Body of pancreas (tissue), 4 donors: Measurements from ENCODE around the gene HES2. TPM values are rescaled to one million over a fixed set of nuclear protein-coding genes. Genes with fewer than 3 reads are reported as not detected.

ENCODE experiments used
- ATAC-seq: fragments of 150-250 bp; one replicate; pipeline ENCODE4 v1.9.1; 2016
- DNase-seq, 4 donors: peaks; one replicate each; pipeline ENCODE4 v3.0.0-alpha.2; 2019
- H3K27ac ChIP-seq, 4 donors: fragments of 200-600 bp; sonication (generic); 1 replicate in 3 of 4; 2 replicates in 1 of 4; pipeline versions ENCODE4 v1.5.1 to v1.6.1; 2016 to 2019; ENCODE audit warnings: mild to moderate bottlenecking in 1 of 4, mixed read lengths in 1 of 4, moderate library complexity in 1 of 4
- H3K27me3 ChIP-seq, 2 donors: fragments of 200-600 bp; sonication (generic); one replicate each; pipeline ENCODE4 v1.6.0; 2016; ENCODE audit warnings: mild to moderate bottlenecking in 1 of 2
- H3K36me3 ChIP-seq, 2 donors: fragments of 200-600 bp; sonication (generic); replicated peaks in 1 of 2; 2 replicates each; pipeline ENCODE4 v1.5.1; 2016; ENCODE audit warnings: low read depth in 2 of 2; ENCODE audit not compliant: insufficient read depth in 1 of 2
- H3K4me1 ChIP-seq: fragments of 200-600 bp; sonication (generic); one replicate; pipeline ENCODE4 v1.6.0; 2016
- H3K4me3 ChIP-seq, 2 donors: fragments of 200-600 bp; sonication (generic); 1 replicate in 1 of 2; 2 replicates in 1 of 2; pipeline ENCODE4 v1.5.1; 2016 to 2019
- H3K9me3 ChIP-seq, 3 donors: fragments of 200-600 bp; sonication (generic); 1 replicate in 2 of 3; 2 replicates in 1 of 3; pipeline ENCODE4 v1.5.1; 2016
- POLR2A ChIP-seq, 3 donors: fragments of 450-650 bp; IDR thresholded peaks; one replicate each; pipeline ENCODE4 v1.6.1; 2016; ENCODE audit warnings: antibody characterized with exemption in 3 of 3, mild to moderate bottlenecking in 2 of 3
- WGBS, 2 donors: methylation state at CpG; one replicate each; pipeline ENCODE4 v1.1.5; 2017; 5-methylcytosine and 5-hydroxymethylcytosine counted together
- intact Hi-C: fragments of 100-400 bp; cut with DNase I; formaldehyde crosslinking; loops from one replicate; pipeline ENCODE4 v1.15.1; 2023
- total RNA-seq, 2 donors: library from RNA; depleted of rRNA; stranded (reverse); fragments of >200 nt; gene quantifications; one replicate each; pipeline ENCODE4 v1.1.0, GENCODE V29; 2016
- TF ChIP-seq, protein P1 (sequence below), 7 experiments: fragments of 450-650 bp in 4 of 7; fragments of 200-600 bp in 3 of 7; sonication (generic) in 3 of 7; IDR thresholded peaks; one replicate each; pipeline ENCODE4 v1.5.1; 2016 to 2019; ENCODE audit warnings: antibody characterized with exemption in 7 of 7

Gene HES2
- total RNA-seq, 2 donors from 2014 or later: 0.26 TPM; not detected in 1

DNA sequence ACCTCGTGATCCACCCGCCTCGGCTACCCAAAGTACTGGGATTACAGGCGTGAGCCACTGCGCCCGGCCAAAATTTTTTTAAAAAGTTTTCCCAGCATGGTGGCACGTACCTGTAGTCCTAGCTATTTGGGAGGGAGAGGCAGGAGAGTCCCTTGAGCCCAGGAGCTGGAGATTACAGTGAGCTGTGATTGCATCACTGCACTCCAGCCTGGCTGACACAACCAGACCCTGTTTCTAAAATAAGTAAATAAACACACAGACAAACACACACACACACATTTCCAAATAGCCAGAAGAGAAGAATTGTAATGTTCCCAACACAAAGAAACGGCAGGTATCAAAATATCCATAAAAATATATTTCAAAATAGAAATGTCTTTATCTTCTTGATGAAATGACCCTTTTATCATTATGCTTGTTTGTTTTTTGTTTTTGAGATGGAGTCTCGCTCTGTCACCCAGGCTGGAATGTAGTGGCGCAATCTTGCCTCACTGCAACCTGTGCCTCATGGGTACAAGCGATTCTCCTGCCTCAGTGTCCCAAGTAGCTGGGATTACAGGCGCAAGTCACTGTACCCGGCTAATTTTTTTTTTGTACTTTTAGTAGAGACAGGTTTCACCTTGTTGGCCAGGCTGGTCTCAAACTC lies 9.3 kb downstream of the HES2 start:
- H3K27ac ChIP-seq: no peak overlapping the region
- H3K4me1 ChIP-seq: peaks cover 14% of the 10 kb centered on the region
- no peak overlapping the region for H3K4me3 ChIP-seq
- 70 to 74% methylated on average over 13 of the region's 13 CpGs for WGBS, 2 donors
- no peaks in the 10 kb centered on the region for H3K27me3 ChIP-seq
- intact Hi-C loops: no loop called here
- ATAC-seq (no peak), DNase-seq (no peak)
- H3K9me3 ChIP-seq: no peaks in the 10 kb centered on the region
- TF ChIP-seq POLR2A (IDR thresholded peaks at IDR 0.05): no peak
- TF ChIP-seq, protein P1, sequence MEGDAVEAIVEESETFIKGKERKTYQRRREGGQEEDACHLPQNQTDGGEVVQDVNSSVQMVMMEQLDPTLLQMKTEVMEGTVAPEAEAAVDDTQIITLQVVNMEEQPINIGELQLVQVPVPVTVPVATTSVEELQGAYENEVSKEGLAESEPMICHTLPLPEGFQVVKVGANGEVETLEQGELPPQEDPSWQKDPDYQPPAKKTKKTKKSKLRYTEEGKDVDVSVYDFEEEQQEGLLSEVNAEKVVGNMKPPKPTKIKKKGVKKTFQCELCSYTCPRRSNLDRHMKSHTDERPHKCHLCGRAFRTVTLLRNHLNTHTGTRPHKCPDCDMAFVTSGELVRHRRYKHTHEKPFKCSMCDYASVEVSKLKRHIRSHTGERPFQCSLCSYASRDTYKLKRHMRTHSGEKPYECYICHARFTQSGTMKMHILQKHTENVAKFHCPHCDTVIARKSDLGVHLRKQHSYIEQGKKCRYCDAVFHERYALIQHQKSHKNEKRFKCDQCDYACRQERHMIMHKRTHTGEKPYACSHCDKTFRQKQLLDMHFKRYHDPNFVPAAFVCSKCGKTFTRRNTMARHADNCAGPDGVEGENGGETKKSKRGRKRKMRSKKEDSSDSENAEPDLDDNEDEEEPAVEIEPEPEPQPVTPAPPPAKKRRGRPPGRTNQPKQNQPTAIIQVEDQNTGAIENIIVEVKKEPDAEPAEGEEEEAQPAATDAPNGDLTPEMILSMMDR (IDR thresholded peaks at IDR 0.05): no peak
- no peaks in the 10 kb centered on the region for H3K36me3 ChIP-seq

DNA sequence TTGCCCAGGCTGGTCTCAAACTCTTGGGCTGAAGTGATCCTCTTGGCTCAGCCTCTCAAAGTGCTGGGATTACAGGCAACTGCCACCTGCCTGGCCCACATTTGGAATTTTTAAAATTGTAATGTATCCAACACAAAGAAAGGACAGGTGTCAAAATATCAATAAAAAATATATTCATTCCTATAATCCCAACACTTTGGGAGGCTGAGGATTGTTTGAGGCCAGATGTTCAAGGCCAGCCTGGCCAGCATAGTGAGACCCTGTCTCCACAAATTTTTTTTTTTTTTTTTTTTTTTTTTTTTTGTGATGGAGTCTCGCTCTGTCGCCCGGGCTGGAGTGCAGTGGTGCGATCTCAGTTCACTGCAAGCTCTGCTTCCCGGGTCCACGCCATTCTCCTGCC lies 10.0 kb downstream of the HES2 start:
- DNase-seq: no peak
- H3K4me1 ChIP-seq: peaks cover 7% of the 10 kb centered on the region
- intact Hi-C loops: loop anchor here (5.0 kb wide), 1 partner anchor 52 kb away; no protein-coding TSS in a partner anchor
- TF ChIP-seq, protein P1 (IDR thresholded peaks at IDR 0.05): no peak
- TF ChIP-seq POLR2A (IDR thresholded peaks at IDR 0.05): no peak
- H3K27me3 ChIP-seq: no peaks in the 10 kb centered on the region
- ATAC-seq: no peak
- no peak overlapping the region for H3K4me3 ChIP-seq
- no peaks in the 10 kb centered on the region for H3K36me3 ChIP-seq
- no peaks in the 10 kb centered on the region for H3K9me3 ChIP-seq
- 80 to 83% methylated on average over 6 of the region's 6 CpGs for WGBS, 2 donors
- no peak overlapping the region for H3K27ac ChIP-seq

DNA sequence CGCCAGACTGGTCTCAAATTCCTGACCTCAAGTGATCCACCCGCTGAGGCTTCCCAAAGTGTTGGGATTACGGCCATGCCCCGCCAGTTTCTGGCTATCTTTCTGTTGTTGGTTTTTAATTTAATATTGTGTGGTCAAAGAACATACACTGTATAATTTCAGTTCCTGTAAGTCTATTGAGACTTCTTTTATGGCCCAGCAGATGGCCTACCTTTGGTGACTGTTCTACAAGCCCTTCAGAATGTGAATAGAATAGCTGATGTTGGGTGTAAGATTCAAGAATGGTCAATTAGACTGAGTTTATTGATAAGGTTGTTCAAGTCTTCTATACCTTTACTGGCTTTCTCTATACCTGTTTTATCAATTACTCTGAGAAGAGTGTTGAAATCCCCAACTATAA lies 10.7 kb downstream of the HES2 start:
- WGBS, 2 donors: 84 to 88% methylated on average over 4 of the region's 4 CpGs
- ATAC-seq (no peak), DNase-seq (no peak)
- H3K4me3 ChIP-seq: no peak overlapping the region
- no peak for TF ChIP-seq POLR2A (IDR thresholded peaks at IDR 0.05)
- TF ChIP-seq, protein P1 (IDR thresholded peaks at IDR 0.05): no peak
- H3K4me1 ChIP-seq: peaks cover under 1% of the 10 kb centered on the region
- no peaks in the 10 kb centered on the region for H3K36me3 ChIP-seq
- intact Hi-C loops: loop anchor here (5.0 kb wide), 1 partner anchor 52 kb away; no protein-coding TSS in a partner anchor
- no peaks in the 10 kb centered on the region for H3K9me3 ChIP-seq
- H3K27ac ChIP-seq: no peak overlapping the region
- no peaks in the 10 kb centered on the region for H3K27me3 ChIP-seq

DNA sequence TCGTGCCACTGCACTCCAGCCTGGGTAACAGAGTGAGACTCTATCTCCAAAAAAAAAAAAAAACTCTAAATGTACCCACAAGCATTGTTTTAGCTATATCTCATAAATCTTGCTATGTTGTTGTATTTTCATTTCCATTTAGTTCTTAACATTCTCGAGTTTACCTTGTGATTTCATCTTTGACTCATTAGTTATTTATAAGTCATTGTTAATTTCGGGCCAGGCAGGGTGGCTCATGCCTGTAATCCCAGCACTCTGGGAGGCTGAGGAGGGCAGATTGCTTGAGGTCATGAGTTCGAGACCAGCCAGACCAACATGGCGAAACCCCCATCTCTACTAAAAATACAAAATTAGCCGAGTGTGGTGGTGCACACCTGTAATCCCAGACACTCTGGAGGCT lies 11.7 kb downstream of the HES2 start:
- intact Hi-C loops: loop anchor here (5.0 kb wide), 1 partner anchor 51 kb away; no protein-coding TSS in a partner anchor
- ATAC-seq: no peak
- TF ChIP-seq, protein P1 (IDR thresholded peaks at IDR 0.05): no peak
- TF ChIP-seq POLR2A (IDR thresholded peaks at IDR 0.05): no peak

DNA sequence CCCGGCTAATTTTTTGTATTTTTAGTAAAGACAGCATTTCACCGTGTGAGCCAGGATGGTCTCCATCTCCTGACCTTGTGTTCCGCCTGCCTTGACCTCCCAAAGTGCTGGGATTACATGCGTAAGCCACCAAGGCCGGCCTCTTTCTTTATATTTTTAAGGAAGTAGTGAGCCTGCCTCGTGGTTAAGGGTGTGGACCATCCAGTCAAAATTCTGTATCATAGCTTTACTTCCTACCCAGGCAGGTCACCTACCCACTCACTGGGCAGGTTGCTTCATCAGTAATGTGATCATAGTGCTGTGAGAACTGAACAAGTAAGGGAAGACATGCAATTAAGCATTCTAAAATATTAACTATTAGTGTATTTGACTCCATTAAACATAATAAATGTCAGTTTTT lies 18.0 kb downstream of the HES2 start:
- no peak for TF ChIP-seq POLR2A (IDR thresholded peaks at IDR 0.05)
- TF ChIP-seq, protein P1 (IDR thresholded peaks at IDR 0.05): no peak
- no peak for DNase-seq
- Histone ChIP-seq H3K9me3 (no peaks in the 10 kb centered on the region), H3K4me1 (no peaks in the 10 kb centered on the region), H3K27ac (no peak overlapping the region), H3K4me3 (no peak overlapping the region), H3K36me3 (no peaks in the 10 kb centered on the region), H3K27me3 (no peaks in the 10 kb centered on the region)
- 52 to 57% methylated on average over 6 of the region's 6 CpGs for WGBS, 2 donors
- intact Hi-C loops: loop anchor here (5.0 kb wide), 2 partner anchors 34 to 154 kb away; no protein-coding TSS in a partner anchor
- ATAC-seq: no peak

More for the DNA sequence above, 11.7 kb downstream of the HES2 start:
- Histone ChIP-seq H3K4me1 (no peaks in the 10 kb centered on the region), H3K27ac (no peak overlapping the region), H3K4me3 (no peak overlapping the region), H3K9me3 (no peaks in the 10 kb centered on the region), H3K36me3 (no peaks in the 10 kb centered on the region), H3K27me3 (no peaks in the 10 kb centered on the region)
- no peak for DNase-seq
- WGBS, 2 donors: 73 to 76% methylated on average over 6 of the region's 6 CpGs
